NCI-H146 (cell line): ENCODE measurements around the gene IRF2BP2.

Source experiments
- DNase-seq: peaks from one replicate; lab custom pipeline; 2025; lab: John Stamatoyannopoulos, UW

IRF2BP2 gene

GRCh38 chr1:234613128-234613875, 3.3 kb upstream of the IRF2BP2 start:
- DNase-seq, result peak; percentile 33

GRCh38 chr1:234612352-234613127, 2.6 kb upstream of the IRF2BP2 start:
- peak; percentile 98 for DNase-seq

- DNase-seq, result peak; percentile 24
Measured at GRCh38 chr1:234611847-234612351, 1.9 kb upstream of the IRF2BP2 start.

GRCh38 chr1:234611225-234611846, 1.4 kb upstream of the IRF2BP2 start:
- peak; percentile 86 for DNase-seq

GRCh38 chr1:234610666-234611224, 767 bp upstream of the IRF2BP2 start:
- peak; percentile 91 for DNase-seq

- DNase-seq, result no peak
Measured at GRCh38 chr1:234609691-234610042, 311 bp downstream of the IRF2BP2 start.

- DNase-seq, result peak; percentile 58
Measured at GRCh38 chr1:234608911-234609690, 877 bp downstream of the IRF2BP2 start.

- peak; percentile 74 for DNase-seq
Measured at GRCh38 chr1:234608025-234608910, 1.7 kb downstream of the IRF2BP2 start.

GRCh38 chr1:234607109-234608024, 2.6 kb downstream of the IRF2BP2 start:
- DNase-seq, result peak; percentile 84

GRCh38 chr1:234606784-234607108, 3.2 kb downstream of the IRF2BP2 start:
- no peak for DNase-seq

GRCh38 chr1:234605983-234606783, 3.8 kb downstream of the IRF2BP2 start:
- DNase-seq, result no peak

- DNase-seq, result no peak
Measured at GRCh38 chr1:234605399-234605982, 4.5 kb downstream of the IRF2BP2 start.

GRCh38 chr1:234604495-234605398, 5.2 kb downstream of the IRF2BP2 start:
- no peak for DNase-seq

- no peak for DNase-seq
Measured at GRCh38 chr1:234603221-234604204, 6.5 kb downstream of the IRF2BP2 start.

GRCh38 chr1:234602334-234603220, 7.4 kb downstream of the IRF2BP2 start:
- DNase-seq, result peak; percentile 34
